Astrocyte (in vitro differentiated cells and primary cell): Measurements from ENCODE around the gene TRAF3IP1. TPM values are rescaled to one million over a fixed set of nuclear protein-coding genes. Genes with fewer than 3 reads are reported as not detected.
A peak's percentile ranks its signal among the peaks of the same experiment; 100 is the strongest.

Source experiments
- DNase-seq: peaks from one replicate; pipeline ENCODE4 v3.0.0-alpha.2; 2010; ENCODE audit warnings: low read depth
- FAIRE-seq: peaks from 2 replicates; lab custom pipeline; 2011; peaks lifted over from hg19 to GRCh38; lab: Jason Lieb, UNC
- H2AFZ ChIP-seq: 2 replicates; pipeline ENCODE4 v1.6.0; 2012; ENCODE audit warnings: low read depth, low read length, inconsistent platforms
- H3K27ac ChIP-seq: 2 replicates; pipeline ENCODE4 v1.5.1; 2011; ENCODE audit warnings: low read depth, low read length, inconsistent platforms
- H3K27me3 ChIP-seq: 2 replicates; pipeline ENCODE4 v1.6.0; 2011; ENCODE audit warnings: low read length, inconsistent platforms; ENCODE audit not compliant: insufficient read depth
- H3K36me3 ChIP-seq: 2 replicates; pipeline ENCODE4 v1.5.1; 2011; ENCODE audit warnings: low read length, inconsistent platforms; ENCODE audit not compliant: insufficient read depth
- H3K4me1 ChIP-seq: 2 replicates; pipeline ENCODE4 v1.5.1; 2011; ENCODE audit warnings: low read length, inconsistent platforms; ENCODE audit not compliant: insufficient read depth
- H3K4me2 ChIP-seq: 2 replicates; pipeline ENCODE4 v1.6.0; 2012; ENCODE audit warnings: low read length, inconsistent platforms
- H3K4me3 ChIP-seq: 2 replicates; pipeline ENCODE4 v1.5.1; 2011; ENCODE audit warnings: low read depth, mild to moderate bottlenecking, low read length, inconsistent platforms; ENCODE audit not compliant: insufficient read depth
- H3K79me2 ChIP-seq: 2 replicates; pipeline ENCODE4 v1.6.0; 2012; ENCODE audit warnings: mild to moderate bottlenecking, low read length, inconsistent platforms; ENCODE audit not compliant: insufficient read depth
- H3K9ac ChIP-seq: 2 replicates; pipeline ENCODE4 v1.6.0; 2012; ENCODE audit warnings: mild to moderate bottlenecking, low read length, inconsistent platforms
- H3K9me3 ChIP-seq: 2 replicates; pipeline ENCODE4 v1.5.1; 2012; ENCODE audit warnings: low read depth, mild to moderate bottlenecking, low read length, inconsistent platforms; ENCODE audit not compliant: insufficient read depth
- H4K20me1 ChIP-seq: 2 replicates; pipeline ENCODE4 v1.6.0; 2012; ENCODE audit warnings: low read length, inconsistent platforms; ENCODE audit not compliant: insufficient read depth
- H3K27ac Mint-ChIP-seq: one replicate; pipeline ENCODE4 v1.8.0; 2021; ENCODE audit warnings: mild to moderate bottlenecking, mixed read lengths; ENCODE audit not compliant: unreplicated experiment
- H3K27me3 Mint-ChIP-seq: one replicate; pipeline ENCODE4 v1.8.0; 2021; ENCODE audit warnings: low read depth, mixed read lengths; ENCODE audit not compliant: unreplicated experiment
- H3K36me3 Mint-ChIP-seq: one replicate; pipeline ENCODE4 v1.8.0; 2021; ENCODE audit warnings: low read depth, mixed read lengths; ENCODE audit not compliant: unreplicated experiment
- H3K4me1 Mint-ChIP-seq: one replicate; pipeline ENCODE4 v1.8.0; 2021; ENCODE audit warnings: low read depth, mixed read lengths; ENCODE audit not compliant: unreplicated experiment
- H3K4me3 Mint-ChIP-seq: one replicate; pipeline ENCODE4 v1.8.0; 2021; ENCODE audit warnings: mild to moderate bottlenecking, moderate library complexity, mixed read lengths; ENCODE audit not compliant: unreplicated experiment
- H3K9me3 Mint-ChIP-seq: one replicate; pipeline ENCODE4 v1.8.0; 2021; ENCODE audit warnings: mild to moderate bottlenecking, mixed read lengths; ENCODE audit not compliant: unreplicated experiment
- CTCF ChIP-seq: IDR thresholded peaks from 2 replicates; pipeline ENCODE4 v1.5.1; 2011; ENCODE audit warnings: low read depth, mild to moderate bottlenecking, inconsistent platforms, low read length, moderate library complexity; ENCODE audit not compliant: insufficient read depth
- EZH2 ChIP-seq: IDR thresholded peaks from 2 replicates; pipeline ENCODE4 v1.6.1; 2012; ENCODE audit warnings: mild to moderate bottlenecking, low read length, inconsistent platforms; ENCODE audit not compliant: insufficient read depth
- total RNA-seq: library from RNA; stranded (reverse); gene quantifications from 2 replicates; pipeline ENCODE4 v1.2.1, GENCODE V29; 2021

TRAF3IP1 gene
- total RNA-seq, 1 donor from 2014 or later, result 19.6 TPM

GRCh38 chr2:238376884-238377391, 56.6 kb downstream of the TRAF3IP1 start:
- Mint-ChIP-seq H3K9me3 (peaks cover 10% of the 10 kb centered on the region), H3K36me3 (peaks cover 10% of the 10 kb centered on the region), H3K27me3 (no peaks in the 10 kb centered on the region), H3K27ac (peak overlapping the region; percentile 66), H3K4me3 (no peak overlapping the region), H3K4me1 (peaks cover 12% of the 10 kb centered on the region)
- Histone ChIP-seq H3K27me3 (no peaks in the 10 kb centered on the region), H3K79me2 (no peaks in the 10 kb centered on the region), H3K4me1 (peaks cover 31% of the 10 kb centered on the region), H3K4me2 (peak overlapping the region; percentile 28), H3K9me3 (no peaks in the 10 kb centered on the region), H2AFZ (no peak overlapping the region), H3K27ac (no peak overlapping the region), H3K9ac (no peak overlapping the region), H3K36me3 (no peaks in the 10 kb centered on the region), H3K4me3 (no peak overlapping the region), H4K20me1 (no peaks in the 10 kb centered on the region)
- TF ChIP-seq EZH2 (no peak), CTCF (no peak)
- DNase-seq (peak; percentile 75), FAIRE-seq (no peak)

GRCh38 chr2:238378230-238379095, 58.1 kb downstream of the TRAF3IP1 start:
- H3K36me3 ChIP-seq, result peaks cover 3% of the 10 kb centered on the region
- H3K27ac ChIP-seq, result peak overlapping the region; percentile 70
- DNase-seq, result no peak
- peaks cover 7% of the 10 kb centered on the region for H3K9me3 Mint-ChIP-seq
- H3K9ac ChIP-seq, result peak overlapping the region; percentile 44
- no peak for FAIRE-seq
- H3K4me1 Mint-ChIP-seq, result peaks cover 12% of the 10 kb centered on the region
- no peak overlapping the region for H2AFZ ChIP-seq
- H3K27me3 ChIP-seq, result no peaks in the 10 kb centered on the region
- TF ChIP-seq EZH2 (no peak), CTCF (no peak)
- H3K79me2 ChIP-seq, result no peaks in the 10 kb centered on the region
- H3K4me2 ChIP-seq, result peak overlapping the region; percentile 41
- H3K27ac Mint-ChIP-seq, result no peak overlapping the region
- peaks cover 23% of the 10 kb centered on the region for H3K36me3 Mint-ChIP-seq
- no peak overlapping the region for H3K4me3 ChIP-seq
- no peaks in the 10 kb centered on the region for H4K20me1 ChIP-seq
- no peak overlapping the region for H3K4me3 Mint-ChIP-seq
- H3K4me1 ChIP-seq, result peaks cover 31% of the 10 kb centered on the region
- no peaks in the 10 kb centered on the region for H3K27me3 Mint-ChIP-seq
- no peaks in the 10 kb centered on the region for H3K9me3 ChIP-seq
